HepG2 (cell line): Measurements from ENCODE around the gene RDH11. TPM values are rescaled to one million over a fixed set of nuclear protein-coding genes. Genes with fewer than 3 reads are reported as not detected.
A peak's percentile ranks its signal among the peaks of the same experiment; 100 is the strongest.

Experiments
- ARNT2 ChIP-seq: sonication (generic); formaldehyde crosslinking; IDR thresholded peaks from 2 replicates; pipeline ENCODE4 v1.8.0; 2022; ENCODE audit warnings: mild to moderate bottlenecking, low read depth, missing genetic modification reagents, moderate library complexity
- CHD2 ChIP-seq: IDR thresholded peaks from 2 replicates; pipeline ENCODE4 v1.6.1; 2011; ENCODE audit warnings: low read depth, low read length, improper control_type of control experiment
- EHMT2 ChIP-seq: fragments of 200-600 bp; sonication (generic); IDR thresholded peaks from 2 replicates; pipeline ENCODE4 v1.7.0; 2017; ENCODE audit warnings: antibody characterized with exemption, low read depth, low read length, borderline replicate concordance
- EP300 ChIP-seq, 3 experiments: sonication (generic) in 1 of 3; formaldehyde crosslinking in 1 of 3; IDR thresholded peaks; 2 replicates each; pipeline versions ENCODE4 v1.5.1 to v1.6.1; 2011 to 2020; ENCODE audit warnings: low read depth in 2 of 3, low read length in 2 of 3, borderline replicate concordance in 1 of 3, improper control_type of control experiment in 1 of 3, mild to moderate bottlenecking in 1 of 3, missing genetic modification reagents in 1 of 3, moderate library complexity in 1 of 3
- FOSL1 ChIP-seq: sonication (generic); formaldehyde crosslinking; IDR thresholded peaks from 2 replicates; pipeline ENCODE4 v1.9.0; 2021; ENCODE audit warnings: missing genetic modification reagents, borderline replicate concordance
- FOXM1 ChIP-seq: sonication (generic); formaldehyde crosslinking; IDR thresholded peaks from 2 replicates; pipeline ENCODE4 v1.5.0; 2020; ENCODE audit warnings: missing genetic modification reagents
- FOXO1 ChIP-seq: sonication (generic); formaldehyde crosslinking; IDR thresholded peaks from 2 replicates; pipeline ENCODE4 v1.4.0; 2020; ENCODE audit warnings: missing genetic modification reagents
- GTF3A ChIP-seq: sonication (generic); formaldehyde crosslinking; conservative IDR thresholded peaks from 2 replicates; pipeline ENCODE4 v1.4.0; 2020; ENCODE audit warnings: mild to moderate bottlenecking, missing genetic modification reagents
- HNF4G ChIP-seq, 2 experiments: sonication (generic) in 1 of 2; formaldehyde crosslinking in 1 of 2; IDR thresholded peaks; 2 replicates each; pipeline versions ENCODE4 v1.4.0 to v1.6.1; 2011 to 2020; ENCODE audit warnings: borderline replicate concordance in 2 of 2, low read depth in 2 of 2, mild to moderate bottlenecking in 2 of 2, low read length in 1 of 2, missing genetic modification reagents in 1 of 2, moderate library complexity in 1 of 2
- KAT7 ChIP-seq: IDR thresholded peaks from 2 replicates; pipeline ENCODE4 v1.6.1; 2018; ENCODE audit warnings: borderline replicate concordance, missing compliant biosample characterization
- MBNL3 ChIP-seq: fragments of 250-450 bp; sonication (Bioruptor Pico); conservative IDR thresholded peaks from 2 replicates; pipeline ENCODE4 v1.8.0; 2022; ENCODE audit warnings: mild to moderate bottlenecking, inconsistent platforms
- RFXAP ChIP-seq: sonication (generic); formaldehyde crosslinking; IDR thresholded peaks from 2 replicates; pipeline ENCODE4 v1.4.0; 2020; ENCODE audit warnings: missing genetic modification reagents, borderline replicate concordance
- SALL2 ChIP-seq: sonication (generic); formaldehyde crosslinking; IDR thresholded peaks from 2 replicates; pipeline ENCODE4 v1.8.1; 2023; ENCODE audit warnings: mild to moderate bottlenecking, missing genetic modification reagents, inconsistent platforms
- YEATS4 ChIP-seq: sonication (generic); formaldehyde crosslinking; IDR thresholded peaks from 2 replicates; pipeline ENCODE4 v1.4.0; 2020; ENCODE audit warnings: missing genetic modification reagents, borderline replicate concordance
- ZNF17 ChIP-seq: sonication (generic); formaldehyde crosslinking; IDR thresholded peaks from 2 replicates; pipeline ENCODE4 v1.5.0; 2020; ENCODE audit warnings: mild to moderate bottlenecking, missing genetic modification reagents
- ZNF263 ChIP-seq: sonication (generic); formaldehyde crosslinking; IDR thresholded peaks from 2 replicates; pipeline ENCODE4 v1.4.0; 2020; ENCODE audit warnings: missing genetic modification reagents
- ZNF839 ChIP-seq: sonication (generic); formaldehyde crosslinking; IDR thresholded peaks from 2 replicates; pipeline ENCODE4 v1.4.0; 2020; ENCODE audit warnings: missing genetic modification reagents, mild to moderate bottlenecking, borderline replicate concordance
- polyA plus RNA-seq, 8 experiments: library from polyadenylated mRNA; depleted of rRNA in 3 of 8; stranded (reverse) in 7 of 8; unstranded in 1 of 8; fragments of >200 nt; fragmentation: Illumina TruSeq in 4 of 8; extraction: Trizol in 4 of 8; gene quantifications; 2 replicates each; pipeline versions ENCODE4 v1.2.1 to v1.2.3, GENCODE V29; 2011 to 2016; ENCODE audit warnings: low read depth in 4 of 8, missing spikeins in 1 of 8, mixed read lengths in 1 of 8; ENCODE audit not compliant: insufficient read depth in 1 of 8
- total RNA-seq, 5 experiments: library from RNA; depleted of rRNA; stranded (reverse); fragments of >200 nt; fragmentation: Illumina TruSeq; extraction: Trizol; gene quantifications; 2 replicates each; pipeline ENCODE4 v1.2.3, GENCODE V29; 2016; ENCODE audit warnings: low read depth in 1 of 5
- TF ChIP-seq, protein P1 (sequence below): sonication (generic); formaldehyde crosslinking; conservative IDR thresholded peaks from 2 replicates; pipeline ENCODE4 v1.4.0; 2020; ENCODE audit warnings: mild to moderate bottlenecking, missing genetic modification reagents, moderate library complexity
- TF ChIP-seq, protein P2 (sequence below): sonication (generic); formaldehyde crosslinking; IDR thresholded peaks from 2 replicates; pipeline ENCODE4 v1.5.0; 2020; ENCODE audit warnings: missing genetic modification reagents, mild to moderate bottlenecking, borderline replicate concordance
- TF ChIP-seq, protein P3 (sequence below): sonication (generic); formaldehyde crosslinking; IDR thresholded peaks from 2 replicates; pipeline ENCODE4 v1.8.0; 2022; ENCODE audit warnings: missing genetic modification reagents, mild to moderate bottlenecking, borderline replicate concordance
- TF ChIP-seq, protein P4 (sequence below): sonication (generic); IDR thresholded peaks from 2 replicates; pipeline ENCODE4 v1.6.1; 2016; ENCODE audit warnings: low read depth, borderline replicate concordance

Gene RDH11
- total and polyA plus RNA-seq, 2 of the 13 experiments (the other 11 are each of a cell fraction or from before 2014, with no cell fraction given) = 106 to 131 TPM

DNA sequence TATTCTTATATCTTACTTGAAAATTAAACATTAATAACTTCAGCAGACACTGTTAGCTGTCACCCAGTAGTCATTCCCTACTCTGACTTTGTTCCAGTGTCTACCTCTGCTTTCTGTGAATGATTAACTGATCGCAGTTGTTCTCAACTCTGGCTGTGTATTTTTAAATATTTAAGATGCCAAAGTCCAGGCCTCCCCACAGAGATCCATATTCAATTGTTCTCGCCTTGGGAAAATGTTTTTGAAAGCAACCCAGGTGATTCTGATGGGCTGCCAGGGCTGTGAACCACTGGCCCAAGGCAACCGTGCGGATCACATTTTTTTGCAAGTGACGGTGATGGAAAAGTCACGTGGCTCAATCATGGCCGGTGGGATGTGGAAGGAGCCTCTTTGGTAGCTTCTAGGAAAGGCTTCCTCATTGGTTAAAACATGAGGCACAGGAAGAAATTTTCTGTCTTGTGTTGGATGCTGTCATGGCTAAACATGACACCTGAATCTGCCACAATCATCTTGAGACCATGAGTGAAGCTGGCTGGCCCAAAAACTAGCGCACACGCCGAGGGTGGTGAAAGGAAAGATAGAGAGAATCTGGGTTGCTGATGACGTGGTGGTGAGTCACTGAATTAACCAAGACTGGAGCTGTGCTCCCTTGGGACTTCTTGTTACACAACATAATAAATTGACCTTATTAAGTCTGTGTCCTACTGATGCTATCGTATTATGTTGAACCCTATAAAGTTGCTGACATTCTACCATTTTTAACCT is 43.4 kb upstream of the RDH11 start (continued):
- TF ChIP-seq, protein P1, sequence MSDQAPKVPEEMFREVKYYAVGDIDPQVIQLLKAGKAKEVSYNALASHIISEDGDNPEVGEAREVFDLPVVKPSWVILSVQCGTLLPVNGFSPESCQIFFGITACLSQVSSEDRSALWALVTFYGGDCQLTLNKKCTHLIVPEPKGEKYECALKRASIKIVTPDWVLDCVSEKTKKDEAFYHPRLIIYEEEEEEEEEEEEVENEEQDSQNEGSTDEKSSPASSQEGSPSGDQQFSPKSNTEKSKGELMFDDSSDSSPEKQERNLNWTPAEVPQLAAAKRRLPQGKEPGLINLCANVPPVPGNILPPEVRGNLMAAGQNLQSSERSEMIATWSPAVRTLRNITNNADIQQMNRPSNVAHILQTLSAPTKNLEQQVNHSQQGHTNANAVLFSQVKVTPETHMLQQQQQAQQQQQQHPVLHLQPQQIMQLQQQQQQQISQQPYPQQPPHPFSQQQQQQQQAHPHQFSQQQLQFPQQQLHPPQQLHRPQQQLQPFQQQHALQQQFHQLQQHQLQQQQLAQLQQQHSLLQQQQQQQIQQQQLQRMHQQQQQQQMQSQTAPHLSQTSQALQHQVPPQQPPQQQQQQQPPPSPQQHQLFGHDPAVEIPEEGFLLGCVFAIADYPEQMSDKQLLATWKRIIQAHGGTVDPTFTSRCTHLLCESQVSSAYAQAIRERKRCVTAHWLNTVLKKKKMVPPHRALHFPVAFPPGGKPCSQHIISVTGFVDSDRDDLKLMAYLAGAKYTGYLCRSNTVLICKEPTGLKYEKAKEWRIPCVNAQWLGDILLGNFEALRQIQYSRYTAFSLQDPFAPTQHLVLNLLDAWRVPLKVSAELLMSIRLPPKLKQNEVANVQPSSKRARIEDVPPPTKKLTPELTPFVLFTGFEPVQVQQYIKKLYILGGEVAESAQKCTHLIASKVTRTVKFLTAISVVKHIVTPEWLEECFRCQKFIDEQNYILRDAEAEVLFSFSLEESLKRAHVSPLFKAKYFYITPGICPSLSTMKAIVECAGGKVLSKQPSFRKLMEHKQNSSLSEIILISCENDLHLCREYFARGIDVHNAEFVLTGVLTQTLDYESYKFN (CRISPR knock-in tag) = peak; percentile 96
- TF ChIP-seq CHD2 = no peak
- no peak for TF ChIP-seq FOSL1
- TF ChIP-seq YEATS4 (CRISPR knock-in tag) = peak; percentile 44; the same call in 1 of the 2 replicates
- 0 out of 2 replicates have a peak, but pooled peaks have one; percentile 35 for TF ChIP-seq ZNF263 (CRISPR knock-in tag)
- peak in 1 of 2 experiments; percentile 45; a peak in 1 of 4 replicates for TF ChIP-seq EP300 (IDR thresholded peaks at IDR 0.05; ENCODE audit: low read depth in 2 of 2, low read length in 2 of 2)
- TF ChIP-seq EP300 (CRISPR knock-in tag; IDR thresholded peaks at IDR 0.05; ENCODE audit: borderline replicate concordance) = no peak
- no peak for TF ChIP-seq SALL2
- TF ChIP-seq, protein P2, sequence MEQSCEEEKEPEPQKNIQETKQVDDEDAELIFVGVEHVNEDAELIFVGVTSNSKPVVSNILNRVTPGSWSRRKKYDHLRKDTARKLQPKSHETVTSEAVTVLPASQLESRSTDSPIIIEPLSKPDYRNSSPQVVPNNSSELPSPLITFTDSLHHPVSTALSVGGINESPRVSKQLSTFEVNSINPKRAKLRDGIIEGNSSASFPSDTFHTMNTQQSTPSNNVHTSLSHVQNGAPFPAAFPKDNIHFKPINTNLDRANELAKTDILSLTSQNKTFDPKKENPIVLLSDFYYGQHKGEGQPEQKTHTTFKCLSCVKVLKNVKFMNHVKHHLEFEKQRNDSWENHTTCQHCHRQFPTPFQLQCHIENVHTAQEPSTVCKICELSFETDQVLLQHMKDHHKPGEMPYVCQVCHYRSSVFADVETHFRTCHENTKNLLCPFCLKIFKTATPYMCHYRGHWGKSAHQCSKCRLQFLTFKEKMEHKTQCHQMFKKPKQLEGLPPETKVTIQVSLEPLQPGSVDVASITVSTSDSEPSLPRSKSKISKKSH (CRISPR knock-in tag) = no peak
- TF ChIP-seq EHMT2 = peak; percentile 97
- no peak for TF ChIP-seq KAT7 (CRISPR knock-in tag)
- 0 out of 2 replicates have a peak, but pooled peaks have one; percentile 28 for TF ChIP-seq FOXO1
- TF ChIP-seq ZNF17 = no peak
- TF ChIP-seq, protein P3, sequence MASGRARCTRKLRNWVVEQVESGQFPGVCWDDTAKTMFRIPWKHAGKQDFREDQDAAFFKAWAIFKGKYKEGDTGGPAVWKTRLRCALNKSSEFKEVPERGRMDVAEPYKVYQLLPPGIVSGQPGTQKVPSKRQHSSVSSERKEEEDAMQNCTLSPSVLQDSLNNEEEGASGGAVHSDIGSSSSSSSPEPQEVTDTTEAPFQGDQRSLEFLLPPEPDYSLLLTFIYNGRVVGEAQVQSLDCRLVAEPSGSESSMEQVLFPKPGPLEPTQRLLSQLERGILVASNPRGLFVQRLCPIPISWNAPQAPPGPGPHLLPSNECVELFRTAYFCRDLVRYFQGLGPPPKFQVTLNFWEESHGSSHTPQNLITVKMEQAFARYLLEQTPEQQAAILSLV (CRISPR knock-in tag) = no peak
- TF ChIP-seq FOXM1 (CRISPR knock-in tag) = peak; percentile 92
- TF ChIP-seq GTF3A (CRISPR knock-in tag) = no peak
- TF ChIP-seq ARNT2 = no peak
- no peak for TF ChIP-seq MBNL3 (CRISPR knock-in tag)
- TF ChIP-seq, protein P4, sequence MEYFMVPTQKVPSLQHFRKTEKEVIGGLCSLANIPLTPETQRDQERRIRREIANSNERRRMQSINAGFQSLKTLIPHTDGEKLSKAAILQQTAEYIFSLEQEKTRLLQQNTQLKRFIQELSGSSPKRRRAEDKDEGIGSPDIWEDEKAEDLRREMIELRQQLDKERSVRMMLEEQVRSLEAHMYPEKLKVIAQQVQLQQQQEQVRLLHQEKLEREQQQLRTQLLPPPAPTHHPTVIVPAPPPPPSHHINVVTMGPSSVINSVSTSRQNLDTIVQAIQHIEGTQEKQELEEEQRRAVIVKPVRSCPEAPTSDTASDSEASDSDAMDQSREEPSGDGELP = peak; percentile 83
- TF ChIP-seq ZNF839 (CRISPR knock-in tag) = no peak
- TF ChIP-seq HNF4G (IDR thresholded peaks at IDR 0.05; ENCODE audit: borderline replicate concordance, low read depth, low read length) = peak; percentile 79
- peak; percentile 57; the same call in 1 of the 2 replicates for TF ChIP-seq HNF4G (CRISPR knock-in tag; IDR thresholded peaks at IDR 0.05; ENCODE audit: borderline replicate concordance, low read depth)
- no peak for TF ChIP-seq RFXAP (CRISPR knock-in tag)
